ENCODE measurements around the gene ASB5. TPM values are rescaled to one million over a fixed set of nuclear protein-coding genes. Genes with fewer than 3 reads are reported as not detected.

ASB5 gene
- total RNA-seq, 1 experiment from 2014 or later: not detected

DNA sequence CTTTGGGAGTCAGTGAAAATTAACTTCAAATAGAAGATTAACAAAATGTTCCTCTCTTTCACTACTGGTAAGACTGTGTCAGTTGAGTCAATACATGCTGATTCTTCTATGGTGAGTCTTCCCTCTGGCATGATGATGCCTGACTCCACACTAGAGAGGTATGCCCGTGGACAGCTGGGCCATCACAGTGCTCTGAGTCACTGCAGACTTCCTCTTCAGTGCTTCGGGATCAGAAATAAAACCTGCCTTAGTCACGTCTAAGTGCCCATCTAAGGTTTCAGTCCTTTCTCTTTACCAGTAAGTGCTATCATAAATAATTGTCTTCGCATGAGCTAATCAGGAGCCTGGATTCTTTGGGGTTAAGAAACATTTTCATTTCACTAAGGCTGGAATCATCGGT, 1.6 kb upstream of the ASB5 start:
- no peaks in the 10 kb centered on the region for H3K27me3 ChIP-seq (replicated peaks; ENCODE audit: control insufficient read depth, insufficient read depth, low read length)
- TF ChIP-seq, protein P1, sequence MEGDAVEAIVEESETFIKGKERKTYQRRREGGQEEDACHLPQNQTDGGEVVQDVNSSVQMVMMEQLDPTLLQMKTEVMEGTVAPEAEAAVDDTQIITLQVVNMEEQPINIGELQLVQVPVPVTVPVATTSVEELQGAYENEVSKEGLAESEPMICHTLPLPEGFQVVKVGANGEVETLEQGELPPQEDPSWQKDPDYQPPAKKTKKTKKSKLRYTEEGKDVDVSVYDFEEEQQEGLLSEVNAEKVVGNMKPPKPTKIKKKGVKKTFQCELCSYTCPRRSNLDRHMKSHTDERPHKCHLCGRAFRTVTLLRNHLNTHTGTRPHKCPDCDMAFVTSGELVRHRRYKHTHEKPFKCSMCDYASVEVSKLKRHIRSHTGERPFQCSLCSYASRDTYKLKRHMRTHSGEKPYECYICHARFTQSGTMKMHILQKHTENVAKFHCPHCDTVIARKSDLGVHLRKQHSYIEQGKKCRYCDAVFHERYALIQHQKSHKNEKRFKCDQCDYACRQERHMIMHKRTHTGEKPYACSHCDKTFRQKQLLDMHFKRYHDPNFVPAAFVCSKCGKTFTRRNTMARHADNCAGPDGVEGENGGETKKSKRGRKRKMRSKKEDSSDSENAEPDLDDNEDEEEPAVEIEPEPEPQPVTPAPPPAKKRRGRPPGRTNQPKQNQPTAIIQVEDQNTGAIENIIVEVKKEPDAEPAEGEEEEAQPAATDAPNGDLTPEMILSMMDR (IDR thresholded peaks at IDR 0.05; ENCODE audit: insufficient read depth in 1 of 2, low read depth in 1 of 2, low read length in 1 of 2, severe bottlenecking in 1 of 2, unreplicated experiment in 1 of 2): no peak
- Mint-ChIP-seq H3K27ac (ENCODE audit: unreplicated experiment) (no peak overlapping the region), H3K27me3 (ENCODE audit: insufficient read depth, unreplicated experiment) (peaks cover 3% of the 10 kb centered on the region), H3K36me3 (ENCODE audit: insufficient read depth, unreplicated experiment) (no peaks in the 10 kb centered on the region), H3K9me3 (ENCODE audit: unreplicated experiment) (no peaks in the 10 kb centered on the region), H3K4me3 (ENCODE audit: unreplicated experiment) (no peak overlapping the region), H3K4me1 (ENCODE audit: low read depth, unreplicated experiment) (no peaks in the 10 kb centered on the region)
- CTCF ChIA-PET: no interaction called here
- DNase-seq: no peak
- POLR2A ChIA-PET: no interaction called here
- intact Hi-C loops (cut with micrococcal nuclease; ENCODE audit: unreplicated experiment): no loop called here
- BruUV-seq (replicated peaks): no TSS peak
- no peaks in the 10 kb centered on the region for H3K36me3 ChIP-seq (ENCODE audit: control insufficient read depth, insufficient read depth, low read length)
- no peaks in the 10 kb centered on the region for H3K4me1 ChIP-seq
- no peaks in the 10 kb centered on the region for H3K9me3 ChIP-seq
- H3K4me3 ChIP-seq (ENCODE audit: low read depth, low read length): no peak overlapping the region

DNA sequence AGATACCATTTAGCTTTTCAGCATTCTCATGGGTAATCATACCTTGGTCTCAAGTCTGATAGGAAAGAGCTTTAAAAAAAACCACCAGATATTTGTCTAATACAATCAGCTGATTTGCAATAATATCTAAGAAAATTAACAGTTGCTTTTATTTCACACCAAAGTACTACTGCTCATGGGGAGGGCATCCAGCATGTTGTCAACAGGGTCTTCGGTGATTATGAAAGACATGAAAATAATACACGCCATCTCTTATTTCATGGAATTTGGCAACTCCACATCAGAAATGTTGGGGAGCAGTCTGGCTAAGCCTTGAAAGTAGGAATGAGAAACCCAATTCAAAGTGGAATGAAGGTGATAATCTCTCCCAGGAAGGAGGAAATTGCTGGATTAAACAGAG, 3.0 kb downstream of the ASB5 start:
- no peak for DNase-seq
- no peak overlapping the region for H3K4me3 Mint-ChIP-seq (ENCODE audit: unreplicated experiment)
- no peaks in the 10 kb centered on the region for H3K36me3 Mint-ChIP-seq (ENCODE audit: insufficient read depth, unreplicated experiment)
- Histone ChIP-seq H3K4me3 (ENCODE audit: low read depth, low read length) (no peak overlapping the region), H3K36me3 (ENCODE audit: control insufficient read depth, insufficient read depth, low read length) (no peaks in the 10 kb centered on the region), H3K27me3 (replicated peaks; ENCODE audit: control insufficient read depth, insufficient read depth, low read length) (no peaks in the 10 kb centered on the region), H3K9me3 (no peaks in the 10 kb centered on the region), H3K4me1 (no peaks in the 10 kb centered on the region)
- TF ChIP-seq, protein P1 (IDR thresholded peaks at IDR 0.05; ENCODE audit: insufficient read depth in 1 of 2, low read depth in 1 of 2, low read length in 1 of 2, severe bottlenecking in 1 of 2, unreplicated experiment in 1 of 2): no peak
- H3K4me1 Mint-ChIP-seq (ENCODE audit: low read depth, unreplicated experiment): no peaks in the 10 kb centered on the region
- BruUV-seq (replicated peaks): no TSS peak
- H3K9me3 Mint-ChIP-seq (ENCODE audit: unreplicated experiment): no peaks in the 10 kb centered on the region
- no peak overlapping the region for H3K27ac Mint-ChIP-seq (ENCODE audit: unreplicated experiment)
- intact Hi-C loops (cut with micrococcal nuclease; ENCODE audit: unreplicated experiment): no loop called here
- ChIA-PET POLR2A (no interaction called here), CTCF (no interaction called here)
- H3K27me3 Mint-ChIP-seq (ENCODE audit: insufficient read depth, unreplicated experiment): no peaks in the 10 kb centered on the region

DNA sequence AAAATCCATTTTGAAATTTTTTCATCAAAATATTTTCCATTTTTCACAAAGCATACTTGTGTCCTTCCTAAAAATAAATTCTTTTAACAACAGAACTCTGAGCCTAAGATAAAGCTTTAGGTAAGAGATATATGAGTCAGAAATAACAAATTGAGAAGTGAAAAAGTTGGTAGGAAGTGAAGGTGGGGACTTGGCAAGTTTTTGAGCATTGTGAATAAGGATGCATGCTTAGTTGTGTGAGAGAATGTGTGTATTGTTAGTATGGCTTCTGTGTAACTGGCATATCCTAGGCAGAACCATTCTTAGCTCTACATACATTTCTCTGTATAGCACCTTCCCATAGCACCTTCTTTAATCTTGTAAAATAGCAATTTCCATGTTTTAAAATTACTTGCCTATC, 6.8 kb downstream of the ASB5 start:
- H3K4me1 ChIP-seq: no peaks in the 10 kb centered on the region
- H3K36me3 ChIP-seq (ENCODE audit: control insufficient read depth, insufficient read depth, low read length): no peaks in the 10 kb centered on the region
- no peaks in the 10 kb centered on the region for H3K9me3 ChIP-seq
- H3K9me3 Mint-ChIP-seq (ENCODE audit: unreplicated experiment): no peaks in the 10 kb centered on the region
- no peaks in the 10 kb centered on the region for H3K4me1 Mint-ChIP-seq (ENCODE audit: low read depth, unreplicated experiment)
- BruUV-seq (replicated peaks): no TSS peak
- intact Hi-C loops (cut with micrococcal nuclease; ENCODE audit: unreplicated experiment): no loop called here
- ChIA-PET POLR2A (no interaction called here), CTCF (no interaction called here)
- no peak overlapping the region for H3K27ac Mint-ChIP-seq (ENCODE audit: unreplicated experiment)
- H3K27me3 Mint-ChIP-seq (ENCODE audit: insufficient read depth, unreplicated experiment): no peaks in the 10 kb centered on the region
- H3K36me3 Mint-ChIP-seq (ENCODE audit: insufficient read depth, unreplicated experiment): no peaks in the 10 kb centered on the region
- H3K4me3 ChIP-seq (ENCODE audit: low read depth, low read length): no peak overlapping the region
- no peak for DNase-seq
- TF ChIP-seq, protein P1 (IDR thresholded peaks at IDR 0.05; ENCODE audit: insufficient read depth in 1 of 2, low read depth in 1 of 2, low read length in 1 of 2, severe bottlenecking in 1 of 2, unreplicated experiment in 1 of 2): no peak
- H3K27me3 ChIP-seq (replicated peaks; ENCODE audit: control insufficient read depth, insufficient read depth, low read length): no peaks in the 10 kb centered on the region
- H3K4me3 Mint-ChIP-seq (ENCODE audit: unreplicated experiment): no peak overlapping the region
